Frontal cortex (tissue), 4 donors: ENCODE results near the gene SEMA4B. TPM values are rescaled to one million over a fixed set of nuclear protein-coding genes. Genes with fewer than 3 reads are reported as not detected.

Experiments used
- DNase-seq, 2 donors: peaks; one replicate each; pipeline ENCODE4 v3.0.0; 2012; ENCODE audit warnings: low spot score in 2 of 2
- FAIRE-seq: peaks from 2 replicates; lab custom pipeline; 2012; peaks lifted over from hg19 to GRCh38; lab: Jason Lieb, UNC
- total RNA-seq: library from RNA; depleted of rRNA; stranded (reverse); fragments of >200 nt; gene quantifications from one replicate; pipeline ENCODE4 v1.2.3, GENCODE V29; 2014
- donor health status: control.
- donor health status: control.
- donor health status: control.

Gene SEMA4B
- total RNA-seq, 1 donor from 2014 or later: 35.5 TPM

- DNase-seq (no peak), FAIRE-seq (no peak)
These were observed 2.3 kb downstream of the SEMA4B start for GRCh38 chr15:90203473-90203872.

- no peak for DNase-seq
- FAIRE-seq: no peak
These were observed 2.8 kb downstream of the SEMA4B start for GRCh38 chr15:90203922-90204321.

GRCh38 chr15:90205050-90205848 lies 4.1 kb downstream of the SEMA4B start:
- FAIRE-seq (no peak), DNase-seq (no peak)

- FAIRE-seq (no peak), DNase-seq (no peak)
These were observed 4.8 kb downstream of the SEMA4B start for GRCh38 chr15:90205886-90206285.

GRCh38 chr15:90207252-90207651 lies 6.1 kb downstream of the SEMA4B start:
- FAIRE-seq (no peak), DNase-seq (no peak)

GRCh38 chr15:90208356-90208755 lies 7.2 kb downstream of the SEMA4B start:
- DNase-seq (no peak), FAIRE-seq (no peak)

- DNase-seq (no peak), FAIRE-seq (no peak)
These were observed 8.5 kb downstream of the SEMA4B start for GRCh38 chr15:90209591-90209990.

GRCh38 chr15:90210593-90210992 lies 9.5 kb downstream of the SEMA4B start:
- DNase-seq (no peak), FAIRE-seq (no peak)

GRCh38 chr15:90211009-90211408 lies 9.9 kb downstream of the SEMA4B start:
- DNase-seq: no peak
- no peak for FAIRE-seq

GRCh38 chr15:90211440-90212143 lies 10.5 kb downstream of the SEMA4B start:
- FAIRE-seq: no peak
- DNase-seq: no peak

GRCh38 chr15:90212221-90213098 lies 11.3 kb downstream of the SEMA4B start:
- no peak for FAIRE-seq
- no peak for DNase-seq

GRCh38 chr15:90213122-90213817 lies 12.1 kb downstream of the SEMA4B start:
- FAIRE-seq (no peak), DNase-seq (no peak)

GRCh38 chr15:90213818-90214204 lies 12.7 kb downstream of the SEMA4B start:
- FAIRE-seq (no peak), DNase-seq (no peak)

- FAIRE-seq: no peak
These were observed 13.5 kb downstream of the SEMA4B start for GRCh38 chr15:90214553-90215196.

GRCh38 chr15:90217671-90218394 lies 16.7 kb downstream of the SEMA4B start:
- DNase-seq (no peak), FAIRE-seq (no peak)

More at GRCh38 chr15:90214553-90215196, 13.5 kb downstream of the SEMA4B start:
- no peak for DNase-seq

GRCh38 chr15:90219421-90220141 lies 18.5 kb downstream of the SEMA4B start:
- FAIRE-seq: no peak
- DNase-seq: peak in 1 of 2 donors; percentile 58

- no peak for FAIRE-seq
These were observed 20.2 kb downstream of the SEMA4B start for GRCh38 chr15:90221246-90221900.

More at GRCh38 chr15:90221246-90221900, 20.2 kb downstream of the SEMA4B start:
- peak; percentile 79 to 87 for DNase-seq
